HEK293 (cell line): ENCODE data around the gene KRT40.

Experiments used
- CTCF ChIA-PET: fragments of 350-600 bp; formaldehyde crosslinking; extraction: SDS; loops from one replicate; lab custom pipeline; 2021; ENCODE audit warnings: antibody characterized with exemption; lab: Yijun Ruan, JAX
- POLR2A ChIA-PET: fragments of 300-600 bp; formaldehyde crosslinking; extraction: SDS; loops from one replicate; lab custom pipeline; 2020; ENCODE audit warnings: antibody characterized with exemption, inconsistent platforms; lab: Yijun Ruan, JAX
- H3K27ac ChIP-seq: fragments of 200-500 bp; sonication (Bioruptor generic); 2 replicates; pipeline ENCODE4 v1.5.1; 2014; ENCODE audit warnings: low read depth, low read length, control low read depth, inconsistent platforms; ENCODE audit errors: extremely low read depth
- H3K36me3 ChIP-seq, 2 experiments: fragments of 200-500 bp in 1 of 2; sonication (Bioruptor generic) in 1 of 2; 1 replicate in 1 of 2; 2 replicates in 1 of 2; pipeline ENCODE4 v1.5.1; 2014 to 2017; ENCODE audit warnings: inconsistent platforms in 2 of 2, low read length in 2 of 2; ENCODE audit not compliant: control insufficient read depth in 2 of 2, insufficient read depth in 1 of 2
- H3K4me1 ChIP-seq: fragments of 200-500 bp; sonication (Bioruptor generic); 2 replicates; pipeline ENCODE4 v1.5.1; 2014; ENCODE audit warnings: mild to moderate bottlenecking, low read length, inconsistent platforms; ENCODE audit not compliant: control insufficient read depth, insufficient read depth
- H3K4me3 ChIP-seq: 2 replicates; pipeline ENCODE4 v1.5.1; 2011; ENCODE audit warnings: low read depth, mild to moderate bottlenecking, control low read depth, low read length, moderate library complexity
- H3K9me3 ChIP-seq: fragments of 200-500 bp; sonication (Bioruptor generic); 2 replicates; pipeline ENCODE4 v1.5.1; 2014; ENCODE audit warnings: low read depth, low read length, inconsistent platforms; ENCODE audit not compliant: control insufficient read depth, insufficient read depth
- ATF2 ChIP-seq: fragments of 450-650 bp; formaldehyde crosslinking; IDR thresholded peaks from 2 replicates; pipeline ENCODE4 v1.5.1; 2016; ENCODE audit warnings: missing biosample characterization, missing genetic modification characterization, low read depth
- BCL6B ChIP-seq: fragments of 450-650 bp; formaldehyde crosslinking; IDR thresholded peaks from 2 replicates; pipeline ENCODE4 v1.5.1; 2017; ENCODE audit warnings: missing biosample characterization, missing genetic modification characterization
- INSM2 ChIP-seq: fragments of 450-650 bp; formaldehyde crosslinking; IDR thresholded peaks from 2 replicates; pipeline ENCODE4 v1.5.1; 2016; ENCODE audit warnings: missing biosample characterization, missing genetic modification characterization
- SCRT1 ChIP-seq: fragments of 450-650 bp; formaldehyde crosslinking; IDR thresholded peaks from 2 replicates; pipeline ENCODE4 v1.5.1; 2016; ENCODE audit warnings: missing biosample characterization, missing genetic modification characterization, borderline replicate concordance
- ZBTB1 ChIP-seq: fragments of 450-650 bp; formaldehyde crosslinking; IDR thresholded peaks from 2 replicates; pipeline ENCODE4 v1.5.1; 2016; ENCODE audit warnings: missing biosample characterization, missing genetic modification characterization
- ZBTB21 ChIP-seq: fragments of 450-650 bp; formaldehyde crosslinking; IDR thresholded peaks from 2 replicates; pipeline ENCODE4 v1.5.1; 2017; ENCODE audit warnings: missing biosample characterization, missing genetic modification characterization
- ZNF274 ChIP-seq, 2 experiments: fragments of 200-500 bp in 1 of 2; fragments of 450-650 bp in 1 of 2; sonication (Bioruptor generic) in 1 of 2; formaldehyde crosslinking in 1 of 2; IDR thresholded peaks; 2 replicates each; pipeline versions ENCODE4 v1.5.1 to v1.6.1; 2014 to 2016; ENCODE audit warnings: borderline replicate concordance in 1 of 2, inconsistent platforms in 1 of 2, low read length in 1 of 2, missing biosample characterization in 1 of 2, missing genetic modification characterization in 1 of 2
- ZNF280C ChIP-seq: fragments of 450-650 bp; formaldehyde crosslinking; IDR thresholded peaks from 2 replicates; pipeline ENCODE4 v1.5.1; 2016; ENCODE audit warnings: missing biosample characterization, missing genetic modification characterization
- ZNF416 ChIP-seq: fragments of 450-650 bp; formaldehyde crosslinking; IDR thresholded peaks from 2 replicates; pipeline ENCODE4 v1.5.1; 2016; ENCODE audit warnings: missing biosample characterization, missing genetic modification characterization
- ZNF518A ChIP-seq: fragments of 450-650 bp; formaldehyde crosslinking; conservative IDR thresholded peaks from 2 replicates; pipeline ENCODE4 v1.5.1; 2016; ENCODE audit warnings: low read depth, missing biosample characterization, missing genetic modification characterization
- ZNF561 ChIP-seq: fragments of 450-650 bp; IDR thresholded peaks from 2 replicates; pipeline ENCODE4 v1.5.1; 2018; ENCODE audit warnings: missing biosample characterization, missing genetic modification characterization, borderline replicate concordance
- ZNF624 ChIP-seq: fragments of 450-650 bp; formaldehyde crosslinking; IDR thresholded peaks from 2 replicates; pipeline ENCODE4 v1.5.1; 2017; ENCODE audit warnings: missing biosample characterization, missing genetic modification characterization
- ZNF707 ChIP-seq: fragments of 450-650 bp; formaldehyde crosslinking; IDR thresholded peaks from 2 replicates; pipeline ENCODE4 v1.5.1; 2016; ENCODE audit warnings: missing biosample characterization, missing genetic modification characterization
- ZNF747 ChIP-seq: fragments of 450-650 bp; formaldehyde crosslinking; IDR thresholded peaks from 2 replicates; pipeline ENCODE4 v1.5.1; 2016; ENCODE audit warnings: missing biosample characterization, missing genetic modification characterization
- ZSCAN16 ChIP-seq: fragments of 450-650 bp; formaldehyde crosslinking; IDR thresholded peaks from 2 replicates; pipeline ENCODE4 v1.5.1; 2016; ENCODE audit warnings: missing biosample characterization, missing genetic modification characterization
- ZSCAN4 ChIP-seq: fragments of 450-650 bp; formaldehyde crosslinking; IDR thresholded peaks from 2 replicates; pipeline ENCODE4 v1.5.1; 2017; ENCODE audit warnings: missing biosample characterization, missing genetic modification characterization

The KRT40 gene

GRCh38 chr17:40953881-40954280, 30.2 kb downstream of the KRT40 start:
- Histone ChIP-seq H3K4me3 (no peak overlapping the region), H3K36me3 (no peaks in the 10 kb centered on the region), H3K9me3 (no peaks in the 10 kb centered on the region), H3K4me1 (no peaks in the 10 kb centered on the region), H3K27ac (no peak overlapping the region)
- POLR2A ChIA-PET, result no interaction called here
- TF ChIP-seq ZNF624 (tag by site-specific recombination) (no peak), INSM2 (no peak), BCL6B (no peak), ZNF274 (IDR thresholded peaks at IDR 0.05; ENCODE audit: low read length) (no peak), ZNF274 (tag by site-specific recombination; IDR thresholded peaks at IDR 0.05; ENCODE audit: borderline replicate concordance) (no peak), ZNF518A (tag by site-specific recombination) (no peak), ZSCAN16 (tag by site-specific recombination) (no peak), ZNF707 (tag by site-specific recombination) (no peak), ZSCAN4 (tag by site-specific recombination) (no peak), ZNF747 (no peak), ZBTB1 (tag by site-specific recombination) (no peak), ZNF561 (tag by site-specific recombination) (no peak), ZNF280C (tag by site-specific recombination) (no peak), SCRT1 (tag by site-specific recombination) (no peak)
- CTCF ChIA-PET, result interaction anchor here (0.7 kb wide), 1 partner anchor 67 kb away, joined by 5 read pairs; no protein-coding TSS in a partner anchor

GRCh38 chr17:40952661-40953060, 31.5 kb downstream of the KRT40 start:
- Histone ChIP-seq H3K9me3 (no peaks in the 10 kb centered on the region), H3K4me1 (no peaks in the 10 kb centered on the region), H3K36me3 (no peaks in the 10 kb centered on the region), H3K4me3 (no peak overlapping the region), H3K27ac (no peak overlapping the region)
- TF ChIP-seq ZNF416 (tag by site-specific recombination), result no peak
- TF ChIP-seq ZBTB21, result 0 out of 2 replicates have a peak, but pooled peaks have one; percentile 24
- TF ChIP-seq ATF2 (tag by site-specific recombination), result peak; percentile 56; the same call in 1 of the 2 replicates
- ChIA-PET POLR2A (no interaction called here), CTCF (interaction anchor here (0.8 kb wide), 1 partner anchor 9 kb away, joined by 7 read pairs; no protein-coding TSS in a partner anchor)
